Measurements from ENCODE around the gene MGLL.
A peak's percentile ranks its signal among the peaks of the same experiment; 100 is the strongest.
"Not testable (repeated sequence)": the region's sequence is repeated elsewhere in the genome, so short reads cannot be mapped to it uniquely, and the experiment has no call there.

The MGLL gene

GRCh38 chr3:127673191-127674100 lies 148.9 kb downstream of the MGLL start:
- DNase-seq (peak; percentile 60), ATAC-seq (peak; percentile 37)

GRCh38 chr3:127672429-127673190 lies 149.7 kb downstream of the MGLL start, which contains the start of gene ABTB1:
TSS of gene ABTB1 (plus strand) at chr3:127672952. CDS start at chr3:127673026, 74 bp downstream.
- DNase-seq (peak; percentile 91), ATAC-seq (peak; percentile 86)

GRCh38 chr3:127671523-127672428 lies 150.5 kb downstream of the MGLL start:
- peak; percentile 49 for DNase-seq
- peak; percentile 7 for ATAC-seq

- no peak for DNase-seq
- no peak for ATAC-seq
Measured at GRCh38 chr3:127670761-127671522, 151.4 kb downstream of the MGLL start.

GRCh38 chr3:127670229-127670559 lies 152.1 kb downstream of the MGLL start:
- DNase-seq (no peak), ATAC-seq (no peak)

GRCh38 chr3:127669541-127670228 lies 152.6 kb downstream of the MGLL start:
- no peak for DNase-seq
- no peak for ATAC-seq

GRCh38 chr3:127668906-127669305 lies 153.4 kb downstream of the MGLL start:
- ATAC-seq (no peak), DNase-seq (no peak)

GRCh38 chr3:127667119-127667681 lies 155.1 kb downstream of the MGLL start:
- no peak for ATAC-seq
- DNase-seq, result no peak

GRCh38 chr3:127666676-127667075 lies 155.6 kb downstream of the MGLL start:
- no peak for DNase-seq
- no peak for ATAC-seq

GRCh38 chr3:127665586-127665985 lies 156.7 kb downstream of the MGLL start:
- no peak for ATAC-seq
- no peak for DNase-seq

- ATAC-seq (no peak), DNase-seq (no peak)
Measured at GRCh38 chr3:127665165-127665564, 157.2 kb downstream of the MGLL start.

- DNase-seq, result no peak
- ATAC-seq, result no peak
Measured at GRCh38 chr3:127663151-127663550, 159.2 kb downstream of the MGLL start.

GRCh38 chr3:127662001-127662469 lies 160.3 kb downstream of the MGLL start:
- no peak for ATAC-seq
- DNase-seq, result no peak

GRCh38 chr3:127661600-127661999 lies 160.7 kb downstream of the MGLL start:
- ATAC-seq, result no peak
- no peak for DNase-seq

- DNase-seq, result no peak
- ATAC-seq, result no peak
Measured at GRCh38 chr3:127660621-127661251, 161.6 kb downstream of the MGLL start.

GRCh38 chr3:127658234-127658633 lies 164.1 kb downstream of the MGLL start:
- no peak for ATAC-seq
- DNase-seq, result no peak

GRCh38 chr3:127656906-127657305 lies 165.4 kb downstream of the MGLL start:
- ATAC-seq, result no peak

GRCh38 chr3:127655641-127656040 lies 166.7 kb downstream of the MGLL start:
- no peak for ATAC-seq
- DNase-seq, result no peak

More at GRCh38 chr3:127656906-127657305, 165.4 kb downstream of the MGLL start:
- DNase-seq, result no peak

- ATAC-seq, DNase-seq: not testable (repeated sequence)
Measured at GRCh38 chr3:127654993-127655392, 167.3 kb downstream of the MGLL start.

- DNase-seq (no peak), ATAC-seq (no peak)
Measured at GRCh38 chr3:127654374-127654773, 167.9 kb downstream of the MGLL start.

Measured in stimulated activated naive CD8-positive, alpha-beta T cell treated with anti-CD3 and anti-CD28 coated beads, Interleukin-15, Interleukin-2, amounts not matched to agents 100 U/mL and 50 U/mL, for 24 hours (primary cell).